Measurements from ENCODE around the gene JARID2. TPM values are rescaled to one million over a fixed set of nuclear protein-coding genes. Genes with fewer than 3 reads are reported as not detected.

Gene JARID2
- 8.4 TPM for total RNA-seq
- long read RNA-seq, full-length matches to known transcripts = 1 of 2 reads
- long read RNA-seq, partial matches to known transcripts = 0 of 2 reads
- long read RNA-seq, other reads (novel, unspliced or antisense) = 1 of 2 reads

- intact Hi-C loops (cut with DNase I) = loop anchor here (1.0 to 10.0 kb wide), 12 partner anchors 72 to 1034 kb away; no protein-coding TSS in a partner anchor
- ATAC-seq (peak; percentile 89), DNase-seq (ENCODE audit: missing footprints) (peak; percentile 99)
These were observed at the start of gene JARID2 for GRCh38 chr6:15245361-15246216. JARID2 (plus strand) TSS chr6:15246069; CDS start chr6:15246540, 471 bp downstream.

GRCh38 chr6:15200087-15200486, 45.8 kb upstream of the JARID2 start:
- DNase-seq (ENCODE audit: missing footprints) = no peak
- intact Hi-C loops (cut with DNase I) = no loop called here
- no peak for ATAC-seq

DNA sequence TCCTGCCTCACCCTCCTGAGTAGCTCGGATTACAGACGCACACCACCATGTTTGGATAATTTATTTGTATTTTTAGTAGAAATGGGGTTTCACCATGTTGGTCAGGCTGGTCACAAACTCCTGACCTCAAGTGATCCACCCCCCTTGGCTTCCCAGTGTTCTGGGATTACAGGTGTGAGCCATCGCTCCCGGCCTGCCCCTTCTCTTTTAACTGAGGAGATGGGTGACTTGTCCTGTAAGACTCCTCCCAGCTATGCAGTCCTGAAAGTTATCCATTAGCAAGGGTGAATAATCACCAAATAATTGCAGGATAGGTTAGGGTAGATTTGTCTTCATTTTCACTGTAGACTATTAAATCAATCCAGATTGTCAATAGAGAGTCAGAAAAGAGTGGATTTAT, 40.5 kb upstream of the JARID2 start:
- intact Hi-C loops (cut with DNase I) = no loop called here

GRCh38 chr6:15206887-15207286, 39.0 kb upstream of the JARID2 start:
- intact Hi-C loops (cut with DNase I) = no loop called here
- DNase-seq (ENCODE audit: missing footprints) (no peak), ATAC-seq (no peak)

More for the DNA sequence above, 40.5 kb upstream of the JARID2 start:
- DNase-seq (ENCODE audit: missing footprints) (no peak), ATAC-seq (no peak)

GRCh38 chr6:15207923-15208322, 37.9 kb upstream of the JARID2 start:
- intact Hi-C loops (cut with DNase I) = no loop called here
- DNase-seq (ENCODE audit: missing footprints) (no peak), ATAC-seq (no peak)

DNA sequence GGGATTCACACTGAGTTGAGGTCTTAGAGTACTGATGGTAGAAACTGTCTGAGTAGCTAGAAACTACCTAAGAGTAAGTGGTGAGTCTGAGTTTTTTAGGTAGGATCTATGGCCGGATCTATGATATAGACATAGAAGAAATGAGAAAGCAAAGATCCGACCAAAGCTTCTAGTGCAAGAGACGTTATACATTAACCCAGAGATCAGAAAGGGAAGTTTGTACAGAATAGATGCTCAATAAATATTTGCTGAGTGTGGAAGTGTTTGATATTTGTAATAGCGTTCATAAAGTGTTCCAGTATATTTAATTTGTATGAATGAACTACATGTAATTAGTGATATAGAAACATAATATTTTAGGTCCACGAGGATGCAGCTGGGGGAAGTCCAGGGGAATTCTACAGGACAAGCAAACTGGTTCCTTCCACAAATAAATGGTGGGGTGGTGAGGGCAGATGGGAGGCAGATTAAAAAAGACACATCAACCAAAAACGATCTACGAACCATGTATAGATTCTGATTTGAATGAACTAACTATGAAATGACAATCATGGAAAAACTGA, 31.9 kb upstream of the JARID2 start:
- intact Hi-C loops (cut with DNase I) = no loop called here
- no peak for ATAC-seq

DNA sequence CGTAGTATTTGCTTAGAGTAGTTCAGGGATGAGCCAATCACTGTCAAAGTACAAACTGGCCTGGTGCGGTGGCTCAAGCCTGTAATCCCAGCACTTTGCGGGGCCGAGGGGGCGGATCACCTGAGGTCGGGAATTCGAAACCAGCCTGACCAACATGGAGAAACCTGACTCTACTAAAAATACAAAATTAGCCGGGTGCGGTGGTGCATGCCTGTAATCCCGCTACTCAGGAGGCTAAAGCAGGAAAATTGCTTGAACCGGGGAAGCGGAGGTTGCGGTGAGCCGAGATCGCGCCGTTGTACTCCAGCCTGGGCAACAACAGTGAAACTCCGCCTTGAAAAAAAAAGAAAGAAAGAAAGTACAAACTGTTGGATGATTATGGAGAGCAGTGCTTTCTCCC, 27.5 kb upstream of the JARID2 start:
- DNase-seq (ENCODE audit: missing footprints) (no peak), ATAC-seq (no peak)
- intact Hi-C loops (cut with DNase I) = no loop called here

More for the DNA sequence above, 31.9 kb upstream of the JARID2 start:
- no peak for DNase-seq (ENCODE audit: missing footprints)

DNA sequence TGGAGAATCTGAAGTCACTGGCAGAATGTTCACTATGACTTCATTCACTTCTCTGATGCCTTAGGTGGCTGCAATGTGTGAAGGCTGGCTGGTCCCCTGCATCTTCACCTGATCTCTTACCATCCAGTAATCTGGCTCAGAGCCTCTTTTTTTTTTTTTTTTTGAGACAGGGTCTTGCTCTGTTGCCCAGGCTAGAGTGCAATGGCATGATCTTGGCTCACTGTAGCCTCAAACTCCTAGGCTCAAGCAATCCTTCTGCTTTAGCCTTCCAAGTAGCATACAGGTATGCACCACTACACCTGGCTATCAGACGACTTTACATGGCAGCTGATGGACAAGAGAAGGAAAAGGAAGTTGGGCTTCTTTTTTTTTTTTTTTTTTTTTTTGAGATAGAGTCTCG, 25.8 kb upstream of the JARID2 start:
- ATAC-seq (no peak), DNase-seq (ENCODE audit: missing footprints) (no peak)
- intact Hi-C loops (cut with DNase I) = no loop called here

DNA sequence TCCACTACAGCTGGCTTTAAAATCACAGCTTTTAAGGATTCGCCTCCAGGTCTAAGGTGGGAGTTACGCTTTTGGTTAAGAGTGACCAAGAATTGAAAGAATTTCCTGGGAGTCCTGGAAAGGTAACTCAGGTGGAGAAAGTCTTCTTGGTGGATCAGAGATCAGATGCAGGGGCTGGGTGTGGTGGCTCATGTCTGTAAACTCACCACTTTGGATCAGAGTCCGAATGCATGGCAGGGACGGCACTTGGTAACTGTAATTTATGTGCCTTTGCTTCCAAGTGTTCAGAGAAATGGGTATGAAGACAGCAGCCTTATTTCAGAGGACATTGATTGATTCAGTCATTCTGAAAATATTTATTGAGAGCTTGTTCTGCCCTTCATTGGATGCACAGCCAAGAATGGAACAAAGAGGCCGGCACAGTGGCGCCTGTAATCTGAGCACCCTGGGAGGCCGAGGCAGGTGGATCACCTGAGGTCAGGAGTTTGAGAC, 18.0 kb upstream of the JARID2 start:
- DNase-seq (ENCODE audit: missing footprints) = no peak
- intact Hi-C loops (cut with DNase I) = no loop called here
- no peak for ATAC-seq

- ATAC-seq (no peak), DNase-seq (ENCODE audit: missing footprints) (no peak)
- intact Hi-C loops (cut with DNase I) = no loop called here
These were observed 15.0 kb upstream of the JARID2 start for GRCh38 chr6:15230827-15231226.

- intact Hi-C loops (cut with DNase I) = no loop called here
- no peak for ATAC-seq
- no peak for DNase-seq (ENCODE audit: missing footprints)
These were observed 12.9 kb upstream of the JARID2 start for GRCh38 chr6:15232836-15233510.

DNA sequence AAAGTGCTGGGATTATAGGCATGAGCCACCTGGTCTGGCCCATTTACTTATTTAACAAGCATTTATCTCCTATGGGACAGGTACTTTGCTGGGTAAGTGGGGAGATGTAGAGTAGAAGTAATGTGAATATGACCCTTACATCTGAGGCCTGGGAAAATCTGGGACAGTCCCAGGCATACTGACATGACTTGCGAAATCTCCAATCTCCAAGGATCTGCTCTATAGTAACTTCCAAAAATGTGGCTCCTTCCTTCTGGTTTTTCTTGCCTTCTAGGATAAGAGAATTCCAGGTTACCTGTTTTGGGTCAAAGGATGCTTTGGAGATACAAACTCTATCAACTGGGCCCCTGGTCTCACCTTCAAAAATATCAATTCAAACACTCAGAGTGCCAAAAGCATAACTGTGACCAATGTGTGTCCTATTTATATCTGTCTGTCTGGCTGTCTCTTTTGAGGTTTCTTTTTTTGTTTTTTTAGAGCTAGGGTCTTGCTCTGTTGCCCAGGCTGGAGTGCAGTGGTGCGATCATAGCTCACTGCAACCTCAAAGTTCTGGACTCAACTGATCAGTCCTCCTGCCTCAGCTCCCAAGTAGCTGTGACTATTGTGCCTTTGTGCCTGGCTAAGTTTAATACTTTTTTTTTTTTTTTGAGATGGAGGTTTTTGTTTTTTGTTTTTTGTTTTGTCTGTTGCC, 11.7 kb upstream of the JARID2 start:
- no peak for DNase-seq (ENCODE audit: missing footprints)
- intact Hi-C loops (cut with DNase I) = no loop called here
- ATAC-seq = no peak

- no peak for ATAC-seq
- DNase-seq (ENCODE audit: missing footprints) = no peak
- intact Hi-C loops (cut with DNase I) = loop anchor here (10.0 kb wide), 3 partner anchors 125 to 805 kb away; no protein-coding TSS in a partner anchor
These were observed 6.1 kb upstream of the JARID2 start for GRCh38 chr6:15239616-15240364.

- DNase-seq (ENCODE audit: missing footprints) = no peak
- ATAC-seq = no peak
- intact Hi-C loops (cut with DNase I) = loop anchor here (10.0 kb wide), 3 partner anchors 122 to 808 kb away; no protein-coding TSS in a partner anchor
These were observed 3.4 kb upstream of the JARID2 start for GRCh38 chr6:15242503-15242902.

GRCh38 chr6:15242937-15243614, 2.8 kb upstream of the JARID2 start:
- intact Hi-C loops (cut with DNase I) = loop anchor here (10.0 kb wide), 3 partner anchors 122 to 808 kb away; no protein-coding TSS in a partner anchor
- ATAC-seq = no peak

GRCh38 chr6:15243910-15244619, 1.8 kb upstream of the JARID2 start:
- DNase-seq (ENCODE audit: missing footprints) (no peak), ATAC-seq (no peak)
- intact Hi-C loops (cut with DNase I) = loop anchor here (2.0 to 10.0 kb wide), 4 partner anchors 121 to 809 kb away; no protein-coding TSS in a partner anchor

More at GRCh38 chr6:15242937-15243614, 2.8 kb upstream of the JARID2 start:
- no peak for DNase-seq (ENCODE audit: missing footprints)
